DND-41 (cell line): Measurements from ENCODE around the gene ENAH.

Experiments
- ATAC-seq: fragments of 200-7000 bp; cut with Tn5 transposase; 3 replicates; pipeline ENCODE4 v1.9.1; 2021; ENCODE audit warnings: low read depth; ENCODE audit not compliant: insufficient read depth
- DNase-seq: peaks from one replicate; pipeline ENCODE4 v3.0.0-alpha.2; 2020
- H2AFZ ChIP-seq: 2 replicates; pipeline ENCODE4 v1.6.0; 2012; ENCODE audit warnings: low read depth, low read length
- H3K27ac ChIP-seq: 2 replicates; pipeline ENCODE4 v1.5.1; 2012; ENCODE audit warnings: low read length, inconsistent platforms
- H3K27me3 ChIP-seq: fragments of 200-600 bp; sonication (generic); 2 replicates; pipeline ENCODE4 v1.6.0; 2012; ENCODE audit warnings: low read length, mild to moderate bottlenecking, inconsistent platforms; ENCODE audit not compliant: insufficient read depth, poor library complexity
- H3K36me3 ChIP-seq: 2 replicates; pipeline ENCODE4 v1.5.1; 2012; ENCODE audit warnings: low read length, inconsistent platforms; ENCODE audit not compliant: insufficient read depth
- H3K4me1 ChIP-seq: 2 replicates; pipeline ENCODE4 v1.5.1; 2012; ENCODE audit warnings: mild to moderate bottlenecking, low read length; ENCODE audit not compliant: insufficient read depth
- H3K4me2 ChIP-seq: 2 replicates; pipeline ENCODE4 v1.6.0; 2012; ENCODE audit warnings: mild to moderate bottlenecking, moderate library complexity, low read length, inconsistent platforms; ENCODE audit not compliant: insufficient read depth
- H3K4me3 ChIP-seq, 2 experiments: fragments of 200-600 bp in 1 of 2; shearing (Covaris generic) in 1 of 2; 2 replicates each; pipeline ENCODE4 v1.5.1; 2012 to 2016; ENCODE audit warnings: inconsistent platforms in 2 of 2, low read length in 2 of 2, mild to moderate bottlenecking in 2 of 2, low read depth in 1 of 2, moderate library complexity in 1 of 2
- H3K79me2 ChIP-seq: 2 replicates; pipeline ENCODE4 v1.6.0; 2012; ENCODE audit warnings: low read length, inconsistent platforms; ENCODE audit not compliant: insufficient read depth
- H3K9ac ChIP-seq: 2 replicates; pipeline ENCODE4 v1.6.0; 2012; ENCODE audit warnings: low read depth, mild to moderate bottlenecking, inconsistent platforms, low read length, moderate library complexity
- H3K9me3 ChIP-seq: 2 replicates; pipeline ENCODE4 v1.5.1; 2012; ENCODE audit warnings: low read length, moderate library complexity, mild to moderate bottlenecking, inconsistent platforms; ENCODE audit not compliant: insufficient read depth, severe bottlenecking
- H4K20me1 ChIP-seq: 2 replicates; pipeline ENCODE4 v1.6.0; 2012; ENCODE audit warnings: low read length; ENCODE audit not compliant: insufficient read depth
- EZH2 ChIP-seq: IDR thresholded peaks from 3 replicates; pipeline ENCODE4 v1.6.1; 2012; ENCODE audit warnings: borderline replicate concordance, low read depth, mild to moderate bottlenecking, moderate library complexity, low read length, inconsistent platforms; ENCODE audit not compliant: severe bottlenecking
- TF ChIP-seq, protein P1 (sequence below): IDR thresholded peaks from 2 replicates; pipeline ENCODE4 v1.5.1; 2012; ENCODE audit warnings: borderline replicate concordance, low read length, moderate library complexity, mild to moderate bottlenecking; ENCODE audit not compliant: poor library complexity, severe bottlenecking; ENCODE audit errors: extremely low read depth

Gene ENAH

DNA sequence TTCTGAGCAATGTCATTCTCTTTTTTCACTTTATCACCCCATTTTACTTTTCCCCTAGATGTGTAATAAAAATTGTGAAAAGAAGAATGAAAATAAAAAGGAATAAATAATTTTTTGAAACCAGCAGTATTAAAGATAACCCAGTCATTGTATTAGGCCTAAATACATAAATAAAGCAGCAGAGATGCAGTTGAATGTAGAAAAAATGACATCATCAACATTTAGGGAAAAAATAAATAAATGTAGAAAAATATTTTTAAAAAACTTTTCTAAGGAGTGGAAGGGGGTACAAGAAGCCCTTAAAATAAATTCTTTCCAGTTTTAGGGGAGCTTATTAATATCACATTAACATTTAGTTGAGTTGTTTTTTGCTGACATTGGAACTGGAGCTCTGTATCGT is 15.3 kb upstream of the ENAH start:
- no peak overlapping the region for H3K27ac ChIP-seq
- DNase-seq (no peak), ATAC-seq (no peak)
- H3K9me3 ChIP-seq: no peaks in the 10 kb centered on the region
- no peak overlapping the region for H2AFZ ChIP-seq
- no peak for TF ChIP-seq EZH2
- TF ChIP-seq, protein P1, sequence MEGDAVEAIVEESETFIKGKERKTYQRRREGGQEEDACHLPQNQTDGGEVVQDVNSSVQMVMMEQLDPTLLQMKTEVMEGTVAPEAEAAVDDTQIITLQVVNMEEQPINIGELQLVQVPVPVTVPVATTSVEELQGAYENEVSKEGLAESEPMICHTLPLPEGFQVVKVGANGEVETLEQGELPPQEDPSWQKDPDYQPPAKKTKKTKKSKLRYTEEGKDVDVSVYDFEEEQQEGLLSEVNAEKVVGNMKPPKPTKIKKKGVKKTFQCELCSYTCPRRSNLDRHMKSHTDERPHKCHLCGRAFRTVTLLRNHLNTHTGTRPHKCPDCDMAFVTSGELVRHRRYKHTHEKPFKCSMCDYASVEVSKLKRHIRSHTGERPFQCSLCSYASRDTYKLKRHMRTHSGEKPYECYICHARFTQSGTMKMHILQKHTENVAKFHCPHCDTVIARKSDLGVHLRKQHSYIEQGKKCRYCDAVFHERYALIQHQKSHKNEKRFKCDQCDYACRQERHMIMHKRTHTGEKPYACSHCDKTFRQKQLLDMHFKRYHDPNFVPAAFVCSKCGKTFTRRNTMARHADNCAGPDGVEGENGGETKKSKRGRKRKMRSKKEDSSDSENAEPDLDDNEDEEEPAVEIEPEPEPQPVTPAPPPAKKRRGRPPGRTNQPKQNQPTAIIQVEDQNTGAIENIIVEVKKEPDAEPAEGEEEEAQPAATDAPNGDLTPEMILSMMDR: no peak
- H3K4me3 ChIP-seq: no peak overlapping the region
- no peaks in the 10 kb centered on the region for H3K36me3 ChIP-seq
- H3K27me3 ChIP-seq: peaks cover 4% of the 10 kb centered on the region
- H3K9ac ChIP-seq: no peak overlapping the region
- H3K4me1 ChIP-seq: no peaks in the 10 kb centered on the region
- no peak overlapping the region for H3K4me2 ChIP-seq
- H3K79me2 ChIP-seq: no peaks in the 10 kb centered on the region
- no peaks in the 10 kb centered on the region for H4K20me1 ChIP-seq

DNA sequence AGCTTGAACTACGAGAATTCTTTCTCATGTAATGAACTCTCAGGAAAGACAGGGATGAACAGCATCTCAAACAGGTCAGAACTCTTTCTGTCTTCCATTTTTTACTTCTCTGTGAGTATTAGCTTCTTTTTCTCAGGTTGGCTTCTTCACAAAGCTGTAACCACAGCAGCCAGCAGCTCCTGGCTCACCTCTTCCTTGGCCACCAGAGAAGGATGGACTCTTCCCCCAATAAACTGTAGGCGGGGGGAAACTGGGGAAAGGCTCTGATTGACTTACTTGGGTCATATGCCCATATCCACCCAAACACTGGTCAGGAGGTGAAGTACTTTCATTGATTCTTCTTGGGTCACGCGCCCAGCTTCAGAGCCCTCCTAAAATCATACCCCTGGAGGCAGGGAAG is 14.4 kb upstream of the ENAH start:
- H3K79me2 ChIP-seq: no peaks in the 10 kb centered on the region
- ATAC-seq (no peak), DNase-seq (no peak)
- H3K27me3 ChIP-seq: peaks cover 4% of the 10 kb centered on the region
- TF ChIP-seq, protein P1: no peak
- TF ChIP-seq EZH2: no peak
- H2AFZ ChIP-seq: no peak overlapping the region
- H4K20me1 ChIP-seq: no peaks in the 10 kb centered on the region
- no peak overlapping the region for H3K9ac ChIP-seq
- no peak overlapping the region for H3K4me2 ChIP-seq
- no peaks in the 10 kb centered on the region for H3K4me1 ChIP-seq
- no peaks in the 10 kb centered on the region for H3K36me3 ChIP-seq
- no peak overlapping the region for H3K27ac ChIP-seq
- no peak overlapping the region for H3K4me3 ChIP-seq
- H3K9me3 ChIP-seq: no peaks in the 10 kb centered on the region

GRCh38 chr1:225666495-225666894 is 13.6 kb upstream of the ENAH start:
- Histone ChIP-seq H3K27me3 (peaks cover 3% of the 10 kb centered on the region), H3K4me2 (no peak overlapping the region), H3K4me3 (no peak overlapping the region), H3K79me2 (no peaks in the 10 kb centered on the region), H3K4me1 (no peaks in the 10 kb centered on the region), H3K27ac (no peak overlapping the region), H3K9me3 (no peaks in the 10 kb centered on the region), H3K9ac (no peak overlapping the region), H4K20me1 (no peaks in the 10 kb centered on the region), H2AFZ (no peak overlapping the region), H3K36me3 (no peaks in the 10 kb centered on the region)
- DNase-seq: no peak
- TF ChIP-seq, protein P1: no peak
- no peak for TF ChIP-seq EZH2
- ATAC-seq: no peak

DNA sequence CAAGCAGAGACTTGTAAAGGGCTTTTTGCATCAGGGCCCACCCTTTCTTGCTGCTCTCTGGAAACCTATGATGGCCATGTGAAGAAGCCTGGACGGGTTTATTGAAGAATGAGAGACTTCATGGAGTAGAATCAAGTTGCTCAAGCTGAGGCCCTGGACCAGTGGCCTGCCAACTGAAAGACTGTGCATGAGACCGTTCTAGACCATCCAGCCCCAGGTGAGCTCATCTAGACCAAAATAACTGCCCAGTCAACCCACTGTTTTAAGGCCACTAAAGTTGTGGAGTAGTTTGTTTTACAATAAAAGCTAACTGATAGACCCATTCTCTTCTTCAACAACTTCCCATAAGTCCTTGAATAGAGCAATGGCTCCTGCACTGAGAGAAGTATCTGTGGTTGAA is 11.8 kb upstream of the ENAH start:
- no peaks in the 10 kb centered on the region for H4K20me1 ChIP-seq
- H3K27me3 ChIP-seq: no peaks in the 10 kb centered on the region
- H3K9me3 ChIP-seq: no peaks in the 10 kb centered on the region
- no peaks in the 10 kb centered on the region for H3K4me1 ChIP-seq
- no peak for TF ChIP-seq EZH2
- TF ChIP-seq, protein P1: no peak
- H3K36me3 ChIP-seq: no peaks in the 10 kb centered on the region
- no peaks in the 10 kb centered on the region for H3K79me2 ChIP-seq
- ATAC-seq: no peak
- no peak overlapping the region for H3K9ac ChIP-seq
- no peak overlapping the region for H3K27ac ChIP-seq
- no peak overlapping the region for H2AFZ ChIP-seq
- H3K4me3 ChIP-seq: no peak overlapping the region
- no peak for DNase-seq
- H3K4me2 ChIP-seq: no peak overlapping the region
